Ovary (tissue), 3 donors: ENCODE measurements around the gene GADD45B.

Source experiments
- CTCF ChIP-seq, 3 donors: fragments of 450-650 bp in 2 of 3; fragments of 200-600 bp in 1 of 3; IDR thresholded peaks; one replicate each; pipeline versions ENCODE4 v1.5.1 to v1.8.0; 2016 to 2022; ENCODE audit warnings: antibody characterized with exemption in 3 of 3, mild to moderate bottlenecking in 1 of 3
- POLR2A ChIP-seq: fragments of 450-650 bp; IDR thresholded peaks from one replicate; pipeline ENCODE4 v1.6.1; 2017; ENCODE audit warnings: antibody characterized with exemption, mild to moderate bottlenecking, moderate library complexity
- donor health status: DM: no; HTN: no; CAD: no.

- TF ChIP-seq CTCF (IDR thresholded peaks at IDR 0.05), result no peak
- TF ChIP-seq POLR2A, result no peak
These were observed 18.1 kb downstream of the GADD45B start for GRCh38 chr19:2494084-2494446.
